Measurements from ENCODE around the gene GPD2.

- TF ChIP-seq, protein P1, sequence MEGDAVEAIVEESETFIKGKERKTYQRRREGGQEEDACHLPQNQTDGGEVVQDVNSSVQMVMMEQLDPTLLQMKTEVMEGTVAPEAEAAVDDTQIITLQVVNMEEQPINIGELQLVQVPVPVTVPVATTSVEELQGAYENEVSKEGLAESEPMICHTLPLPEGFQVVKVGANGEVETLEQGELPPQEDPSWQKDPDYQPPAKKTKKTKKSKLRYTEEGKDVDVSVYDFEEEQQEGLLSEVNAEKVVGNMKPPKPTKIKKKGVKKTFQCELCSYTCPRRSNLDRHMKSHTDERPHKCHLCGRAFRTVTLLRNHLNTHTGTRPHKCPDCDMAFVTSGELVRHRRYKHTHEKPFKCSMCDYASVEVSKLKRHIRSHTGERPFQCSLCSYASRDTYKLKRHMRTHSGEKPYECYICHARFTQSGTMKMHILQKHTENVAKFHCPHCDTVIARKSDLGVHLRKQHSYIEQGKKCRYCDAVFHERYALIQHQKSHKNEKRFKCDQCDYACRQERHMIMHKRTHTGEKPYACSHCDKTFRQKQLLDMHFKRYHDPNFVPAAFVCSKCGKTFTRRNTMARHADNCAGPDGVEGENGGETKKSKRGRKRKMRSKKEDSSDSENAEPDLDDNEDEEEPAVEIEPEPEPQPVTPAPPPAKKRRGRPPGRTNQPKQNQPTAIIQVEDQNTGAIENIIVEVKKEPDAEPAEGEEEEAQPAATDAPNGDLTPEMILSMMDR (IDR thresholded peaks at IDR 0.05 in 4 of 5, conservative IDR thresholded peaks at IDR 0.05 in 1 of 5) = no peak
- no peak for TF ChIP-seq POLR2A (IDR thresholded peaks at IDR 0.05)
Measured at GRCh38 chr2:156435396-156435717, 822 bp upstream of the GPD2 start.
